Neutrophil (primary cell): ENCODE results near the gene NUP107.

Source experiments
- H3K27ac ChIP-seq: fragments of 200-600 bp; sonication (generic); 2 replicates; pipeline ENCODE4 v1.5.1; 2016; ENCODE audit warnings: mild to moderate bottlenecking, moderate library complexity
- H3K27me3 ChIP-seq: fragments of 200-600 bp; sonication (generic); 2 replicates; pipeline ENCODE4 v1.6.0; 2016; ENCODE audit warnings: mild to moderate bottlenecking
- H3K36me3 ChIP-seq: fragments of 200-600 bp; sonication (generic); 2 replicates; pipeline ENCODE4 v1.5.1; 2017
- H3K4me1 ChIP-seq, 2 experiments: fragments of 200-600 bp in 1 of 2; sonication (generic) in 1 of 2; 1 replicate in 1 of 2; 2 replicates in 1 of 2; pipeline versions ENCODE4 v1.5.1 to v1.6.1; 2013 to 2016; ENCODE audit warnings: low read depth in 1 of 2, low read length in 1 of 2, mild to moderate bottlenecking in 1 of 2, moderate library complexity in 1 of 2; ENCODE audit not compliant: control insufficient read depth in 1 of 2, insufficient read depth in 1 of 2
- H3K4me3 ChIP-seq, 2 experiments: fragments of 200-600 bp in 1 of 2; sonication (generic) in 1 of 2; 1 replicate in 1 of 2; 2 replicates in 1 of 2; pipeline ENCODE4 v1.5.1; 2013 to 2016; ENCODE audit warnings: low read depth in 1 of 2, low read length in 1 of 2, mild to moderate bottlenecking in 1 of 2, moderate library complexity in 1 of 2
- H3K9me3 ChIP-seq: fragments of 200-600 bp; sonication (generic); 2 replicates; pipeline ENCODE4 v1.5.1; 2016
- CTCF ChIP-seq: fragments of 200-600 bp; sonication (generic); IDR thresholded peaks from 2 replicates; pipeline ENCODE4 v1.5.1; 2016; ENCODE audit warnings: antibody characterized with exemption

Gene NUP107

GRCh38 chr12:68750506-68750905 is 63.7 kb downstream of the NUP107 start:
- Histone ChIP-seq H3K36me3 (peaks cover 35% of the 10 kb centered on the region), H3K27me3 (no peaks in the 10 kb centered on the region), H3K4me3 (no peak overlapping the region), H3K4me1 (peaks cover 26 to 39% of the 10 kb centered on the region in 2 experiments), H3K27ac (no peak overlapping the region), H3K9me3 (no peaks in the 10 kb centered on the region)
- TF ChIP-seq CTCF, result no peak

- Histone ChIP-seq H3K9me3 (no peaks in the 10 kb centered on the region), H3K27ac (no peak overlapping the region), H3K4me1 (no peaks in the 10 kb centered on the region), H3K27me3 (no peaks in the 10 kb centered on the region), H3K4me3 (no peak overlapping the region), H3K36me3 (peaks cover 69% of the 10 kb centered on the region)
- TF ChIP-seq CTCF, result no peak
Measured at GRCh38 chr12:68755536-68756243, 68.9 kb downstream of the NUP107 start.

DNA sequence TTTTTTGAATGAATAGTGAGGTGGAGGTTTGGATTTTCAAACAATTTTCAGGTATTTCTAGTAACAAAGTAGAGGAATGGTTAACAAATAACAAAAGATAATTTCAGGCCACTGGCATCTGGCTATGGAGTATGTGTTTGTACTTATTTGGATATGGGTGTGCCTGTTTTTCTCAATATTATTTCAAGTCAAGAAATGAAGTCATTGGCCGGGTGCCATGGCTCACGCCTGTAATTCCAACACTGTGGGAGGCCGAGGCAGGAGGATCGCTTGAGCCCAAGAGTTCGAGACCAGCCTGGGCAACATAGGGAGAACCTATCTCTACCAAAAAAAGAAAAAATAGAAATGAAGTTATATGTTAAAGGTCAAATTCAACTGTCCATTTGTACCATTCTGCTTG is 73.1 kb downstream of the NUP107 start:
- no peak overlapping the region for H3K4me3 ChIP-seq
- H3K27me3 ChIP-seq, result no peaks in the 10 kb centered on the region
- H3K9me3 ChIP-seq, result no peaks in the 10 kb centered on the region
- TF ChIP-seq CTCF, result no peak
- H3K27ac ChIP-seq, result peak overlapping the region; percentile 23
- H3K4me1 ChIP-seq, result no peaks in the 10 kb centered on the region
- H3K36me3 ChIP-seq, result peaks cover 75% of the 10 kb centered on the region

GRCh38 chr12:68760806-68761441 is 74.1 kb downstream of the NUP107 start:
- TF ChIP-seq CTCF, result no peak
- no peak overlapping the region for H3K4me3 ChIP-seq
- H3K27ac ChIP-seq, result no peak overlapping the region
- H3K36me3 ChIP-seq, result peaks cover 64% of the 10 kb centered on the region
- H3K27me3 ChIP-seq, result no peaks in the 10 kb centered on the region
- H3K4me1 ChIP-seq, result no peaks in the 10 kb centered on the region
- no peaks in the 10 kb centered on the region for H3K9me3 ChIP-seq

DNA sequence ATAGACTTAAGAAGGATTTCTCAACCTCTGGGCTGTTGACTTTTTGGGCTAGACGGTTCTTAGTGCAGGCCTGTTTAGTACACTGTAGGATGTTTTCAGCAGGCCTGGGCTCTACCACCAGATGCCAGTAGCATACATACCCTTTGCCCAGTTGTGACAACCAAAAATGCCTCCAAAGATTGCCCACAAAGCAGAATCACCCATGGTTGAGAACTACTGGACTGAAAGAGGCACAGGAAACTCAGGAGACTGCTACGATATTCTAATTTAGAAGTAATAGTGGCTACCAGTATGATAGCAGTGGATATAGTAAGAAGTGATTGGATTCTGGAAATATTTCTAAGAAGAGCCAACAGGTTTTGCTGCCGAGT is 74.6 kb downstream of the NUP107 start:
- H3K27me3 ChIP-seq, result no peaks in the 10 kb centered on the region
- no peak overlapping the region for H3K27ac ChIP-seq
- TF ChIP-seq CTCF, result no peak
- no peaks in the 10 kb centered on the region for H3K9me3 ChIP-seq
- H3K4me3 ChIP-seq, result no peak overlapping the region
- H3K36me3 ChIP-seq, result peaks cover 60% of the 10 kb centered on the region
- H3K4me1 ChIP-seq, result no peaks in the 10 kb centered on the region
